Keratinocyte (primary cell): ENCODE results near the gene TSPAN18. TPM values are rescaled to one million over a fixed set of nuclear protein-coding genes. Genes with fewer than 3 reads are reported as not detected.

Experiments used
- DNase-seq: peaks from one replicate; pipeline ENCODE4 v3.0.0-alpha.2; 2011; ENCODE audit warnings: low read depth, missing footprints, low spot score
- FAIRE-seq: peaks from 2 replicates; lab custom pipeline; 2011; peaks lifted over from hg19 to GRCh38; lab: Jason Lieb, UNC
- H2AFZ ChIP-seq: 2 replicates; pipeline ENCODE4 v1.6.0; 2012; ENCODE audit warnings: low read length, control low read depth, inconsistent platforms; ENCODE audit not compliant: control insufficient read depth
- H3K27ac ChIP-seq: 2 replicates; pipeline ENCODE4 v1.5.1; 2011; ENCODE audit warnings: low read length; ENCODE audit not compliant: control insufficient read depth, insufficient read depth
- H3K27me3 ChIP-seq: 3 replicates; pipeline ENCODE4 v1.6.0; 2011; ENCODE audit warnings: low read length; ENCODE audit not compliant: control insufficient read depth, insufficient read depth; ENCODE audit errors: extremely low read depth
- H3K36me3 ChIP-seq, 2 experiments: 2 replicates in 1 of 2; 3 replicates in 1 of 2; pipeline ENCODE4 v1.5.1; 2011; ENCODE audit warnings: low read length in 2 of 2, mild to moderate bottlenecking in 1 of 2; ENCODE audit not compliant: control insufficient read depth in 2 of 2, insufficient read depth in 2 of 2; ENCODE audit errors: extremely low read depth in 1 of 2
- H3K4me1 ChIP-seq: 3 replicates; pipeline ENCODE4 v1.5.1; 2011; ENCODE audit warnings: low read length; ENCODE audit not compliant: control insufficient read depth, insufficient read depth; ENCODE audit errors: extremely low read depth
- H3K4me2 ChIP-seq: 3 replicates; pipeline ENCODE4 v1.6.0; 2011; ENCODE audit warnings: low read depth, low read length; ENCODE audit not compliant: control insufficient read depth, insufficient read depth; ENCODE audit errors: extremely low read depth
- H3K4me3 ChIP-seq, 3 experiments: fragments of 200-600 bp in 1 of 3; sonication (generic) in 1 of 3; 2 replicates in 2 of 3; 3 replicates in 1 of 3; pipeline ENCODE4 v1.5.1; 2011 to 2016; ENCODE audit warnings: low read length in 3 of 3, mild to moderate bottlenecking in 3 of 3, control low read depth in 2 of 3, inconsistent platforms in 1 of 3, low read depth in 1 of 3, mixed read lengths in 1 of 3, mixed run types in 1 of 3, moderate library complexity in 1 of 3; ENCODE audit not compliant: control insufficient read depth in 2 of 3, insufficient read depth in 2 of 3; ENCODE audit errors: extremely low read depth in 1 of 3
- H3K79me2 ChIP-seq: 2 replicates; pipeline ENCODE4 v1.6.0; 2012; ENCODE audit warnings: low read length; ENCODE audit not compliant: control insufficient read depth, insufficient read depth
- H3K9ac ChIP-seq: 3 replicates; pipeline ENCODE4 v1.6.0; 2011; ENCODE audit warnings: low read length; ENCODE audit not compliant: control insufficient read depth, insufficient read depth; ENCODE audit errors: extremely low read depth
- H3K9me1 ChIP-seq: 3 replicates; pipeline ENCODE4 v1.6.0; 2011; ENCODE audit warnings: low read length; ENCODE audit not compliant: control insufficient read depth, insufficient read depth; ENCODE audit errors: extremely low read depth
- H3K9me3 ChIP-seq: 2 replicates; pipeline ENCODE4 v1.5.1; 2012; ENCODE audit warnings: low read depth, low read length; ENCODE audit not compliant: control insufficient read depth
- H4K20me1 ChIP-seq: 3 replicates; pipeline ENCODE4 v1.6.0; 2011; ENCODE audit warnings: low read length; ENCODE audit not compliant: control insufficient read depth, insufficient read depth; ENCODE audit errors: extremely low read depth
- CTCF ChIP-seq, 3 experiments: IDR thresholded peaks in 1 of 3; conservative IDR thresholded peaks in 1 of 3; optimal IDR thresholded peaks in 1 of 3; 2 replicates in 2 of 3; 3 replicates in 1 of 3; pipeline versions ENCODE3 to v1.5.1; 2011; ENCODE audit warnings: low read length in 3 of 3, mild to moderate bottlenecking in 3 of 3, moderate library complexity in 2 of 3, control low read depth in 1 of 3, inconsistent platforms in 1 of 3; ENCODE audit not compliant: insufficient read depth in 2 of 3; ENCODE audit errors: extremely low read depth in 1 of 3
- EZH2 ChIP-seq: IDR thresholded peaks from one replicate; pipeline ENCODE4 v1.6.1; 2012; ENCODE audit warnings: inconsistent platforms, mild to moderate bottlenecking, low read length, moderate library complexity
- dilution Hi-C: fragments of 300-500 bp; cut with MboI; formaldehyde crosslinking; loops from one replicate; pipeline ENCODE4 v1.7.0; 2020; ENCODE audit warnings: low sequenced_read_pairs; ENCODE audit not compliant: extremely low pct_ligation_motif_present
- polyA plus RNA-seq, 5 experiments: library from polyadenylated mRNA; depleted of rRNA in 3 of 5; stranded (reverse) in 3 of 5; stranded (forward) in 1 of 5; unstranded in 1 of 5; fragments of >200 nt; gene quantifications; 1 replicate in 1 of 5; 2 replicates in 3 of 5; 3 replicates in 1 of 5; pipeline versions ENCODE4 v1.2.1 to v1.2.3, GENCODE V29; 2011 to 2012; ENCODE audit warnings: missing spikeins in 2 of 5, low read depth in 1 of 5, low replicate concordance in 1 of 5

The TSPAN18 gene
- polyA plus RNA-seq, 1 donor (not counting 4 experiments of a cell fraction or from before 2014, with no cell fraction given): not detected

GRCh38 chr11:44978274-44978960, 251.7 kb downstream of the TSPAN18 start:
- no peak overlapping the region for H2AFZ ChIP-seq
- dilution Hi-C loops: no loop called here
- H3K9me3 ChIP-seq: no peaks in the 10 kb centered on the region
- H3K27me3 ChIP-seq: no peaks in the 10 kb centered on the region
- H3K79me2 ChIP-seq: no peaks in the 10 kb centered on the region
- no peak overlapping the region for H3K9ac ChIP-seq
- TF ChIP-seq CTCF (optimal IDR thresholded peaks at IDR 0.05 in 1 of 3, IDR thresholded peaks at IDR 0.05 in 1 of 3, conservative IDR thresholded peaks at IDR 0.05 in 1 of 3; ENCODE audit: extremely low read depth in 1 of 3, insufficient read depth in 2 of 3, low read length in 3 of 3): no peak
- no peak for TF ChIP-seq EZH2
- DNase-seq (no peak), FAIRE-seq (peak; percentile 65)
- H4K20me1 ChIP-seq: no peaks in the 10 kb centered on the region
- H3K9me1 ChIP-seq: no peaks in the 10 kb centered on the region
- no peaks in the 10 kb centered on the region for H3K36me3 ChIP-seq
- H3K4me3 ChIP-seq: no peak overlapping the region
- H3K4me1 ChIP-seq: peaks cover 33% of the 10 kb centered on the region
- no peak overlapping the region for H3K27ac ChIP-seq
- H3K4me2 ChIP-seq: no peak overlapping the region

GRCh38 chr11:44978961-44979331, 252.2 kb downstream of the TSPAN18 start:
- DNase-seq (no peak), FAIRE-seq (no peak)
- Histone ChIP-seq H3K9ac (peak overlapping the region; percentile 52), H4K20me1 (no peaks in the 10 kb centered on the region), H3K4me3 (no peak overlapping the region), H3K9me1 (no peaks in the 10 kb centered on the region), H2AFZ (no peak overlapping the region), H3K9me3 (no peaks in the 10 kb centered on the region), H3K4me2 (peak overlapping the region; percentile 73), H3K4me1 (peaks cover 37% of the 10 kb centered on the region), H3K79me2 (no peaks in the 10 kb centered on the region), H3K27ac (peak overlapping the region; percentile 80), H3K36me3 (no peaks in the 10 kb centered on the region), H3K27me3 (no peaks in the 10 kb centered on the region)
- TF ChIP-seq EZH2 (no peak), CTCF (optimal IDR thresholded peaks at IDR 0.05 in 1 of 3, IDR thresholded peaks at IDR 0.05 in 1 of 3, conservative IDR thresholded peaks at IDR 0.05 in 1 of 3; ENCODE audit: extremely low read depth in 1 of 3, insufficient read depth in 2 of 3, low read length in 3 of 3) (no peak)
- dilution Hi-C loops: no loop called here
